ENCODE data around the gene ZNF775.

ZNF775 gene

GRCh38 chr7:150390205-150390604 is 11.1 kb downstream of the ZNF775 start:
- H3K27me3 ChIP-seq, result no peaks in the 10 kb centered on the region
- no peak for TF ChIP-seq CTCF (IDR thresholded peaks at IDR 0.05)
- no peaks in the 10 kb centered on the region for H3K9me3 ChIP-seq
- no peak overlapping the region for H3K4me3 ChIP-seq (ENCODE audit: low read depth in 1 of 2, low read length in 1 of 2)
- H3K36me3 ChIP-seq, result no peaks in the 10 kb centered on the region
- H3K27ac ChIP-seq, result no peak overlapping the region
- H3K4me1 ChIP-seq (ENCODE audit: control insufficient read depth in 1 of 2, insufficient read depth in 1 of 2, low read depth in 1 of 2, low read length in 1 of 2), result peaks cover 10 to 17% of the 10 kb centered on the region in 2 experiments

- Histone ChIP-seq H3K9me3 (no peaks in the 10 kb centered on the region), H3K27me3 (no peaks in the 10 kb centered on the region), H3K4me3 (ENCODE audit: low read depth in 1 of 2, low read length in 1 of 2) (no peak overlapping the region), H3K36me3 (peaks cover 18% of the 10 kb centered on the region), H3K27ac (no peak overlapping the region), H3K4me1 (ENCODE audit: control insufficient read depth in 1 of 2, insufficient read depth in 1 of 2, low read depth in 1 of 2, low read length in 1 of 2) (peaks cover 5 to 8% of the 10 kb centered on the region in 2 experiments)
- no peak for TF ChIP-seq CTCF (IDR thresholded peaks at IDR 0.05)
These were observed 14.2 kb downstream of the ZNF775 start for GRCh38 chr7:150393325-150393724.

GRCh38 chr7:150396426-150396825 is 17.3 kb downstream of the ZNF775 start:
- no peaks in the 10 kb centered on the region for H3K4me1 ChIP-seq (ENCODE audit: control insufficient read depth in 1 of 2, insufficient read depth in 1 of 2, low read depth in 1 of 2, low read length in 1 of 2)

GRCh38 chr7:150396851-150397260 is 17.7 kb downstream of the ZNF775 start:
- Histone ChIP-seq H3K4me3 (ENCODE audit: low read depth in 1 of 2, low read length in 1 of 2) (no peak overlapping the region), H3K36me3 (peaks cover 30% of the 10 kb centered on the region), H3K4me1 (ENCODE audit: control insufficient read depth in 1 of 2, insufficient read depth in 1 of 2, low read depth in 1 of 2, low read length in 1 of 2) (no peaks in the 10 kb centered on the region), H3K27me3 (no peaks in the 10 kb centered on the region), H3K9me3 (no peaks in the 10 kb centered on the region), H3K27ac (no peak overlapping the region)
- TF ChIP-seq CTCF (IDR thresholded peaks at IDR 0.05), result no peak

More at GRCh38 chr7:150396426-150396825, 17.3 kb downstream of the ZNF775 start:
- Histone ChIP-seq H3K36me3 (peaks cover 30% of the 10 kb centered on the region), H3K27me3 (no peaks in the 10 kb centered on the region), H3K4me3 (ENCODE audit: low read depth in 1 of 2, low read length in 1 of 2) (no peak overlapping the region), H3K9me3 (no peaks in the 10 kb centered on the region), H3K27ac (no peak overlapping the region)
- no peak for TF ChIP-seq CTCF (IDR thresholded peaks at IDR 0.05)

GRCh38 chr7:150397346-150398107 is 18.4 kb downstream of the ZNF775 start:
- Histone ChIP-seq H3K36me3 (peaks cover 30% of the 10 kb centered on the region), H3K4me1 (ENCODE audit: control insufficient read depth in 1 of 2, insufficient read depth in 1 of 2, low read depth in 1 of 2, low read length in 1 of 2) (no peaks in the 10 kb centered on the region), H3K9me3 (no peaks in the 10 kb centered on the region), H3K27ac (no peak overlapping the region), H3K27me3 (no peaks in the 10 kb centered on the region), H3K4me3 (ENCODE audit: low read depth in 1 of 2, low read length in 1 of 2) (no peak overlapping the region)
- TF ChIP-seq CTCF (IDR thresholded peaks at IDR 0.05), result no peak

All from neutrophil (primary cell).